Left lung (tissue), 10 donors: ENCODE measurements around the gene LAMA2. TPM values are rescaled to one million over a fixed set of nuclear protein-coding genes. Genes with fewer than 3 reads are reported as not detected.

Experiments used
- ATAC-seq: fragments of 200-7000 bp; cut with Tn5 transposase; one replicate; pipeline ENCODE4 v1.9.1; 2020; ENCODE audit warnings: moderate library complexity
- DNase-seq, 4 donors: peaks; one replicate each; pipeline ENCODE4 v3.0.0-alpha.2; 2013 to 2020
- H3K27ac ChIP-seq, 2 donors: fragments of 200-600 bp; sonication (generic) in 1 of 2; one replicate each; pipeline versions ENCODE4 v1.5.0 to v1.8.0; 2020 to 2021
- H3K27me3 ChIP-seq, 2 donors: fragments of 200-600 bp; sonication (generic) in 1 of 2; one replicate each; pipeline versions ENCODE4 v1.5.0 to v1.8.0; 2020 to 2021
- H3K36me3 ChIP-seq, 2 donors: fragments of 200-600 bp; sonication (generic) in 1 of 2; one replicate each; pipeline versions ENCODE4 v1.5.0 to v1.8.0; 2020 to 2021
- H3K4me1 ChIP-seq, 2 donors: fragments of 200-600 bp; one replicate each; pipeline ENCODE4 v1.8.0; 2021
- H3K4me3 ChIP-seq, 2 donors: fragments of 200-600 bp; sonication (generic) in 1 of 2; one replicate each; pipeline versions ENCODE4 v1.5.0 to v1.8.0; 2020 to 2021; ENCODE audit warnings: mild to moderate bottlenecking in 1 of 2
- H3K9me3 ChIP-seq, 2 donors: fragments of 200-600 bp; sonication (generic) in 1 of 2; one replicate each; pipeline versions ENCODE4 v1.5.0 to v1.8.0; 2020 to 2021
- intact Hi-C, 2 donors: fragments of 100-400 bp; cut with DNase I; formaldehyde crosslinking; loops; one replicate each; pipeline versions ENCODE4 v1.11.2 to v1.14.2; 2022
- polyA plus RNA-seq, 6 donors: library from polyadenylated mRNA; unstranded; fragments of 120-200 nt; gene quantifications; one replicate each; pipeline ENCODE4 v1.2.1, GENCODE V29; 2013; ENCODE audit not compliant: insufficient read length in 6 of 6
- total RNA-seq, 2 donors: library from RNA; stranded (reverse); fragmentation: NEBNext Ultra II Directional; extraction: Animal tissue kit (Norgen Biotek cat#: 25700); gene quantifications; one replicate each; pipeline ENCODE4 v1.2.1, GENCODE V29; 2021
- TF ChIP-seq, protein P1 (sequence below), 2 donors: fragments of 200-600 bp; sonication (generic) in 1 of 2; IDR thresholded peaks; one replicate each; pipeline versions ENCODE4 v1.5.0 to v1.8.0; 2021; ENCODE audit warnings: antibody characterized with exemption in 2 of 2
- donor health status: DM: no; HTN: yes; CAD: no.
- donor health status: DM: no; HTN: no; CAD: no.

Gene LAMA2
- total and polyA plus RNA-seq, 8 donors = 32.7 to 91.7 (median 64.7) TPM

DNA sequence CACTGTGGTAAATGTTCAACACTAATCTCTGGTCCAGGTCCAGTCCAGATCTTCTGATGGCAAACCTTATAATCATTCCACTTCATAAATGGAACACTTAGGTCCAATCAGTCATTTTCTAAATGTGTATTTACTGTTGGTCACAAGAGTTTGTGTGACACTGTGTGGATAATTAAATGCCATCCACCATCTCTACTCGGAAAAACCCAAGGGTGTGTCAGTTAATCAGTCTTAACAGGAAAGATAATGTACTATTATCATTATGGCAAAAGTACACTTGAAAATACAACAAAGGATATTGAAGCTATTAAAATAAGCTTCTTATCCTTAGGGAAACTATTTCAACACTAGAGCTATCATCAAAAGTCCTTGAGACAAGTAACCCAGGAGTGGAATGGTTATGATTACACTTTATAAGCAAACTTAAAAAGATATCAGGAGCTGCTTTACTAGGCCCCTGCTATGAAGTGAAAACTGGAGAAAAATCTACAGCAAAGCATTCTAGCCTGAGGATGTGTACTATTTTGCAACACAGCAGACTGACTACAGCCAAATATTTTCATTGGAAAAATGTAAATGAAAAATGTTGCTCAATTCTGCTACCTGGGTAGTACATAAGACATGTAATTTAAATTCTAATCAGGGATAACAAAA, 227.9 kb downstream of the LAMA2 start:
- peak overlapping the region in 1 of 2 donors; percentile 29 for H3K27ac ChIP-seq
- TF ChIP-seq, protein P1, sequence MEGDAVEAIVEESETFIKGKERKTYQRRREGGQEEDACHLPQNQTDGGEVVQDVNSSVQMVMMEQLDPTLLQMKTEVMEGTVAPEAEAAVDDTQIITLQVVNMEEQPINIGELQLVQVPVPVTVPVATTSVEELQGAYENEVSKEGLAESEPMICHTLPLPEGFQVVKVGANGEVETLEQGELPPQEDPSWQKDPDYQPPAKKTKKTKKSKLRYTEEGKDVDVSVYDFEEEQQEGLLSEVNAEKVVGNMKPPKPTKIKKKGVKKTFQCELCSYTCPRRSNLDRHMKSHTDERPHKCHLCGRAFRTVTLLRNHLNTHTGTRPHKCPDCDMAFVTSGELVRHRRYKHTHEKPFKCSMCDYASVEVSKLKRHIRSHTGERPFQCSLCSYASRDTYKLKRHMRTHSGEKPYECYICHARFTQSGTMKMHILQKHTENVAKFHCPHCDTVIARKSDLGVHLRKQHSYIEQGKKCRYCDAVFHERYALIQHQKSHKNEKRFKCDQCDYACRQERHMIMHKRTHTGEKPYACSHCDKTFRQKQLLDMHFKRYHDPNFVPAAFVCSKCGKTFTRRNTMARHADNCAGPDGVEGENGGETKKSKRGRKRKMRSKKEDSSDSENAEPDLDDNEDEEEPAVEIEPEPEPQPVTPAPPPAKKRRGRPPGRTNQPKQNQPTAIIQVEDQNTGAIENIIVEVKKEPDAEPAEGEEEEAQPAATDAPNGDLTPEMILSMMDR (IDR thresholded peaks at IDR 0.05) = no peak
- peak in 2 of 4 donors; percentile 11 to 41 for DNase-seq
- H3K9me3 ChIP-seq = no peaks in the 10 kb centered on the region
- ATAC-seq = peak; percentile 83
- no peak overlapping the region for H3K4me3 ChIP-seq
- H3K27me3 ChIP-seq = no peaks in the 10 kb centered on the region
- intact Hi-C loops = no loop called here
- H3K36me3 ChIP-seq = no peaks in the 10 kb centered on the region
- no peaks in the 10 kb centered on the region for H3K4me1 ChIP-seq

- H3K36me3 ChIP-seq = no peaks in the 10 kb centered on the region
Observed at GRCh38 chr6:129111346-129111745, 228.4 kb downstream of the LAMA2 start.

DNA sequence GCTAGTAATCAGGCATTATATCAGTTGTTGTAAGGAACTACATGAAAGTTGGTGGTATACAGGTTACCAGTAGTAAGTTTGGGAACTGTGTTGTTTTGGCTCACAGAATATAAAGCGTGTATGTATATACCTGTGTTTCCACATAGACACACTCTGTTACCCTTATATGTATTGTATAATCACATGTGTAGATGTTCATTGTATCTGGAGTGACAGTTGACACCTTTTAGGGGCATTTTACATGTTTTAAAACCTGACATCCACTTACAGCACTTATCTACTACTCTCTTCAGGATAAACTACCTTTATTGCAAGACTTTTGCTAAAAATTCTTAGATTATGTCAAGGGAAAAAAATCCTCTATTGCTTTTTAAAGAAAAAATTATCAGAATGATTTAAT, 228.9 kb downstream of the LAMA2 start:
- Histone ChIP-seq H3K4me3 (no peak overlapping the region), H3K27ac (peak overlapping the region in 1 of 2 donors; percentile 14), H3K4me1 (no peaks in the 10 kb centered on the region), H3K27me3 (no peaks in the 10 kb centered on the region), H3K36me3 (no peaks in the 10 kb centered on the region), H3K9me3 (no peaks in the 10 kb centered on the region)
- DNase-seq (no peak), ATAC-seq (no peak)
- intact Hi-C loops = no loop called here
- TF ChIP-seq, protein P1 (IDR thresholded peaks at IDR 0.05) = no peak

More at GRCh38 chr6:129111346-129111745, 228.4 kb downstream of the LAMA2 start:
- ATAC-seq (no peak), DNase-seq (no peak)
- Histone ChIP-seq H3K27ac (peak overlapping the region in 1 of 2 donors; percentile 29), H3K27me3 (no peaks in the 10 kb centered on the region), H3K4me3 (no peak overlapping the region), H3K4me1 (no peaks in the 10 kb centered on the region), H3K9me3 (no peaks in the 10 kb centered on the region)
- TF ChIP-seq, protein P1 (IDR thresholded peaks at IDR 0.05) = no peak
- intact Hi-C loops = no loop called here

- TF ChIP-seq, protein P1 (IDR thresholded peaks at IDR 0.05) = no peak
- no peaks in the 10 kb centered on the region for H3K9me3 ChIP-seq
- no peaks in the 10 kb centered on the region for H3K4me1 ChIP-seq
- DNase-seq (no peak), ATAC-seq (no peak)
- intact Hi-C loops = no loop called here
- H3K4me3 ChIP-seq = no peak overlapping the region
- H3K27me3 ChIP-seq = no peaks in the 10 kb centered on the region
- no peak overlapping the region for H3K27ac ChIP-seq
- H3K36me3 ChIP-seq = no peaks in the 10 kb centered on the region
Observed at GRCh38 chr6:129112591-129112990, 229.7 kb downstream of the LAMA2 start.

GRCh38 chr6:129113637-129114036, 230.7 kb downstream of the LAMA2 start:
- H3K36me3 ChIP-seq = no peaks in the 10 kb centered on the region
- ATAC-seq = no peak
- no peaks in the 10 kb centered on the region for H3K27me3 ChIP-seq
- H3K4me3 ChIP-seq = no peak overlapping the region
- no peak for DNase-seq
- H3K27ac ChIP-seq = no peak overlapping the region
- TF ChIP-seq, protein P1 (IDR thresholded peaks at IDR 0.05) = no peak
- H3K4me1 ChIP-seq = no peaks in the 10 kb centered on the region
- no peaks in the 10 kb centered on the region for H3K9me3 ChIP-seq
- intact Hi-C loops = no loop called here
